Caco-2 (cell line): Measurements from ENCODE around the gene TXNRD1. TPM values are rescaled to one million over a fixed set of nuclear protein-coding genes. Genes with fewer than 3 reads are reported as not detected.
"Not testable (repeated sequence)": the region's sequence is repeated elsewhere in the genome, so short reads cannot be mapped to it uniquely, and the experiment has no call there.

Source experiments
- BruUV-seq: library from RNA; stranded (reverse); fragments of 400-500 nt; replicated peaks from 2 replicates; lab custom pipeline; 2021; lab: Mats Ljungman, UMichigan
- CTCF ChIA-PET: fragments of 300-600 bp; sonication (Branson Sonifier 250); formaldehyde crosslinking; loops from one replicate; lab custom pipeline; 2022; ENCODE audit warnings: antibody characterized with exemption; lab: Charles Lee
- POLR2A ChIA-PET: fragments of 300-600 bp; sonication (Branson Sonifier 250); formaldehyde crosslinking; loops from one replicate; lab custom pipeline; 2022; ENCODE audit warnings: antibody characterized with exemption; lab: Charles Lee
- DNase-seq, 2 experiments: peaks; one replicate each; pipeline versions ENCODE4 v3.0.0 to v3.0.0-alpha.2; 2020 to 2022
- H3K27me3 ChIP-seq: replicated peaks from 2 replicates; pipeline ENCODE4 v1.6.0; 2011; ENCODE audit warnings: low read length; ENCODE audit not compliant: control insufficient read depth, insufficient read depth
- H3K36me3 ChIP-seq: 2 replicates; pipeline ENCODE4 v1.5.1; 2011; ENCODE audit warnings: low read length; ENCODE audit not compliant: control insufficient read depth, insufficient read depth
- H3K4me1 ChIP-seq: fragments of 250-450 bp; sonication (Bioruptor Pico); 2 replicates; pipeline ENCODE4 v1.5.1; 2020; ENCODE audit warnings: mild to moderate bottlenecking
- H3K4me3 ChIP-seq: 2 replicates; pipeline ENCODE4 v1.5.1; 2011; ENCODE audit warnings: low read depth, mild to moderate bottlenecking, control low read depth, low read length
- H3K9me3 ChIP-seq: fragments of 250-450 bp; sonication (Bioruptor Pico); 2 replicates; pipeline ENCODE4 v1.5.1; 2020; ENCODE audit warnings: mild to moderate bottlenecking, moderate library complexity
- H3K27ac Mint-ChIP-seq: one replicate; pipeline ENCODE4 v1.8.0; 2022; ENCODE audit warnings: mixed read lengths; ENCODE audit not compliant: unreplicated experiment
- H3K27me3 Mint-ChIP-seq: one replicate; pipeline ENCODE4 v1.8.0; 2022; ENCODE audit warnings: mixed read lengths; ENCODE audit not compliant: insufficient read depth, unreplicated experiment
- H3K36me3 Mint-ChIP-seq: one replicate; pipeline ENCODE4 v1.8.0; 2022; ENCODE audit warnings: mild to moderate bottlenecking, mixed read lengths; ENCODE audit not compliant: insufficient read depth, unreplicated experiment
- H3K4me1 Mint-ChIP-seq: one replicate; pipeline ENCODE4 v1.8.0; 2022; ENCODE audit warnings: low read depth, mixed read lengths; ENCODE audit not compliant: unreplicated experiment
- H3K4me3 Mint-ChIP-seq: one replicate; pipeline ENCODE4 v1.8.0; 2022; ENCODE audit warnings: mild to moderate bottlenecking, moderate library complexity, mixed read lengths; ENCODE audit not compliant: unreplicated experiment
- H3K9me3 Mint-ChIP-seq: one replicate; pipeline ENCODE4 v1.8.0; 2022; ENCODE audit warnings: mixed read lengths; ENCODE audit not compliant: unreplicated experiment
- CTCF ChIP-seq, 2 experiments: fragments of 200-600 bp in 1 of 2; IDR thresholded peaks; 1 replicate in 1 of 2; 2 replicates in 1 of 2; pipeline versions ENCODE4 v1.5.1 to v1.8.0; 2011 to 2022; ENCODE audit warnings: antibody characterized with exemption in 1 of 2, control low read depth in 1 of 2, inconsistent platforms in 1 of 2, low read depth in 1 of 2, low read length in 1 of 2, mild to moderate bottlenecking in 1 of 2, moderate library complexity in 1 of 2; ENCODE audit not compliant: insufficient read depth in 1 of 2, severe bottlenecking in 1 of 2, unreplicated experiment in 1 of 2
- intact Hi-C: fragments of 100-400 bp; cut with micrococcal nuclease; formaldehyde crosslinking; loops from one replicate; pipeline ENCODE4 v1.10.0; 2022; ENCODE audit not compliant: unreplicated experiment
- total RNA-seq: library from RNA; stranded (reverse); gene quantifications from 2 replicates; pipeline ENCODE4 v1.2.3, GENCODE V29; 2022

Gene TXNRD1
- total RNA-seq, 1 experiment from 2014 or later, result 115 TPM

GRCh38 chr12:104263026-104263425, 47.4 kb downstream of the TXNRD1 start:
- TF ChIP-seq CTCF (IDR thresholded peaks at IDR 0.05; ENCODE audit: insufficient read depth in 1 of 2, low read depth in 1 of 2, low read length in 1 of 2, severe bottlenecking in 1 of 2, unreplicated experiment in 1 of 2), result no peak
- no peak overlapping the region for H3K4me3 ChIP-seq
- no peaks in the 10 kb centered on the region for H3K9me3 ChIP-seq
- BruUV-seq, result no TSS peak
- Mint-ChIP-seq H3K27me3 (no peaks in the 10 kb centered on the region), H3K27ac (no peak overlapping the region), H3K36me3 (no peaks in the 10 kb centered on the region), H3K4me1 (no peaks in the 10 kb centered on the region), H3K4me3 (no peak overlapping the region), H3K9me3 (no peaks in the 10 kb centered on the region)
- ChIA-PET POLR2A (no interaction called here), CTCF (no interaction called here)
- H3K36me3 ChIP-seq, result no peaks in the 10 kb centered on the region
- intact Hi-C loops, result no loop called here
- H3K4me1 ChIP-seq, result no peaks in the 10 kb centered on the region
- no peaks in the 10 kb centered on the region for H3K27me3 ChIP-seq
- DNase-seq, result no peak

GRCh38 chr12:104263580-104264358, 48.2 kb downstream of the TXNRD1 start:
- POLR2A ChIA-PET, result no interaction called here

GRCh38 chr12:104265436-104265835, 49.9 kb downstream of the TXNRD1 start:
- DNase-seq, H3K27me3 ChIP-seq, POLR2A ChIA-PET, H3K4me1 Mint-ChIP-seq, CTCF ChIA-PET, H3K27me3 Mint-ChIP-seq, H3K27ac Mint-ChIP-seq, intact Hi-C loops, H3K36me3 ChIP-seq, H3K4me3 ChIP-seq, H3K36me3 Mint-ChIP-seq, H3K9me3 ChIP-seq, H3K9me3 Mint-ChIP-seq, H3K4me1 ChIP-seq, H3K4me3 Mint-ChIP-seq: not testable (repeated sequence)
- BruUV-seq, result TSS peak; percentile 70

More at GRCh38 chr12:104263580-104264358, 48.2 kb downstream of the TXNRD1 start:
- no peaks in the 10 kb centered on the region for H3K9me3 ChIP-seq
- Mint-ChIP-seq H3K4me3 (no peak overlapping the region), H3K27me3 (no peaks in the 10 kb centered on the region), H3K27ac (no peak overlapping the region), H3K9me3 (no peaks in the 10 kb centered on the region), H3K4me1 (no peaks in the 10 kb centered on the region), H3K36me3 (no peaks in the 10 kb centered on the region)
- DNase-seq, result no peak
- no peaks in the 10 kb centered on the region for H3K36me3 ChIP-seq
- CTCF ChIA-PET, result no interaction called here
- no peaks in the 10 kb centered on the region for H3K4me1 ChIP-seq
- no TSS peak for BruUV-seq
- H3K27me3 ChIP-seq, result no peaks in the 10 kb centered on the region
- no peak for TF ChIP-seq CTCF (IDR thresholded peaks at IDR 0.05; ENCODE audit: insufficient read depth in 1 of 2, low read depth in 1 of 2, low read length in 1 of 2, severe bottlenecking in 1 of 2, unreplicated experiment in 1 of 2)
- intact Hi-C loops, result no loop called here
- no peak overlapping the region for H3K4me3 ChIP-seq
